NCI-H1092 treated with DMSO at 0.1 percent for 48 hours (cell line): ENCODE measurements around the gene FAM162A.

Source experiments
- DNase-seq: peaks from one replicate; lab custom pipeline; 2025; lab: John Stamatoyannopoulos, UW

Gene FAM162A

GRCh38 chr3:122387709-122388108 lies 3.7 kb downstream of the FAM162A start:
- no peak for DNase-seq

GRCh38 chr3:122389197-122389596 lies 5.2 kb downstream of the FAM162A start:
- no peak for DNase-seq

- DNase-seq: no peak
Measured at GRCh38 chr3:122389892-122390291, 5.9 kb downstream of the FAM162A start.

GRCh38 chr3:122390665-122391064 lies 6.7 kb downstream of the FAM162A start:
- no peak for DNase-seq

- no peak for DNase-seq
Measured at GRCh38 chr3:122391681-122392446, 7.9 kb downstream of the FAM162A start.

- DNase-seq: peak; percentile 24
Measured at GRCh38 chr3:122392868-122393844, 9.2 kb downstream of the FAM162A start.

GRCh38 chr3:122394173-122394572 lies 10.2 kb downstream of the FAM162A start:
- no peak for DNase-seq

- no peak for DNase-seq
Measured at GRCh38 chr3:122395582-122395981, 11.6 kb downstream of the FAM162A start.

- DNase-seq: no peak
Measured at GRCh38 chr3:122396511-122396910, 12.5 kb downstream of the FAM162A start.

- DNase-seq: no peak
Measured at GRCh38 chr3:122397201-122397600, 13.2 kb downstream of the FAM162A start.

- no peak for DNase-seq
Measured at GRCh38 chr3:122398920-122399319, 14.9 kb downstream of the FAM162A start.

- DNase-seq: no peak
Measured at GRCh38 chr3:122403489-122403888, 19.5 kb downstream of the FAM162A start.

GRCh38 chr3:122405015-122405414 lies 21.0 kb downstream of the FAM162A start:
- DNase-seq: no peak

- no peak for DNase-seq
Measured at GRCh38 chr3:122406198-122406597, 22.2 kb downstream of the FAM162A start.

- DNase-seq: no peak
Measured at GRCh38 chr3:122407946-122408345, 24.0 kb downstream of the FAM162A start.

GRCh38 chr3:122409446-122409845 lies 25.5 kb downstream of the FAM162A start:
- DNase-seq: no peak

- DNase-seq: no peak
Measured at GRCh38 chr3:122410111-122410510, 26.1 kb downstream of the FAM162A start.

GRCh38 chr3:122410639-122411038 lies 26.7 kb downstream of the FAM162A start:
- DNase-seq: no peak

- DNase-seq: no peak
Measured at GRCh38 chr3:122414391-122414790, 30.4 kb downstream of the FAM162A start.

- no peak for DNase-seq
Measured at GRCh38 chr3:122415104-122415744, 31.2 kb downstream of the FAM162A start.

- no peak for DNase-seq
Measured at GRCh38 chr3:122415762-122416654, 32.0 kb downstream of the FAM162A start, which contains the start of gene WDR5B. Gene WDR5B, minus strand, starts transcription at chr3:122416062. Its CDS starts 534 bp downstream, at chr3:122415528.
